ENCODE results near the gene SUOX.

DNA sequence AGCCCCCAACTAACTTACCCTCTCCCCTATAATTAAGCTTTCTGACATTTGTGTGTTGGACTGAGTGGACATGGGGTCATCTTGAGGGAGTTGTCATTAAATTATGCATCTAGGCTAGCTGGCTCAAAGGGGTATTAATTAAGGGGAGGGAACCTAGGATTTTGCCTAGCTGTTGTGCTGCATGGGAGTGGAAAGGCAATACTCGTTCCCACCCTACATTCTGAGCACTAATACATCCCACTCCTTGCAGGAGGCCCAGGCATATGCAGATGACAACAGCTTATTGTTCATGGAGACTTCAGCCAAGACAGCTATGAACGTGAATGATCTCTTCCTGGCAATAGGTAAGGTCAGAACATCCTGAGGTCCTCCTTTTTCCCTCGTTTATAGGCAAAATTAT is 6.0 kb upstream of the SUOX start:
- TF ChIP-seq CTCF (IDR thresholded peaks at IDR 0.05; ENCODE audit: low read length), result no peak
- TF ChIP-seq EZH2 (IDR thresholded peaks at IDR 0.05; ENCODE audit: borderline replicate concordance, low read length), result no peak

Measured in OCI-LY1 (cell line).